Activated gamma-delta T cell treated with Interleukin-2 at 50 U/mL for 16 hours (primary cell): ENCODE data around the gene PPP1R36.
"Not testable (repeated sequence)": the region's sequence is repeated elsewhere in the genome, so short reads cannot be mapped to it uniquely, and the experiment has no call there.

ENCODE experiments used
- DNase-seq: peaks from one replicate; pipeline ENCODE4 v3.0.0-alpha.2; 2020

Gene PPP1R36

DNA sequence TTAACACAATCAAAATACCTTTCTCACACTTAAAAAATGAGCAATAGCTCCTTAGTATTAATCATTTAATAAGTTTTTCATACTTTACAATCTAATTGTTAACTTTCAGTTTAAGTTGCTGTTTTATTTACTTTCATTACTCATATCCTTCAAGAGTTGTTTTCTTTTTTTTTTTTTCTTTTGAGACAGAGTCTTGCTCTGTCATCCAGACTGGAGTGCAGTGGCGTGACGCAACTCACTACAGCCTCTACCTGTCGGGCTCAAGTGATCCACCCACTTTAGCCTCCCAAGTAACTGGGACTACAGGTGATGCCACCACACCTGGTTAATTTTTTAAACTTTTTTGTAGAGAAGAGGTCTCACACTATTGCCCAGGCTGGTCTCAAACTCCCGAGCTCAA is 29.1 kb upstream of the PPP1R36 start:
- DNase-seq: no peak

DNA sequence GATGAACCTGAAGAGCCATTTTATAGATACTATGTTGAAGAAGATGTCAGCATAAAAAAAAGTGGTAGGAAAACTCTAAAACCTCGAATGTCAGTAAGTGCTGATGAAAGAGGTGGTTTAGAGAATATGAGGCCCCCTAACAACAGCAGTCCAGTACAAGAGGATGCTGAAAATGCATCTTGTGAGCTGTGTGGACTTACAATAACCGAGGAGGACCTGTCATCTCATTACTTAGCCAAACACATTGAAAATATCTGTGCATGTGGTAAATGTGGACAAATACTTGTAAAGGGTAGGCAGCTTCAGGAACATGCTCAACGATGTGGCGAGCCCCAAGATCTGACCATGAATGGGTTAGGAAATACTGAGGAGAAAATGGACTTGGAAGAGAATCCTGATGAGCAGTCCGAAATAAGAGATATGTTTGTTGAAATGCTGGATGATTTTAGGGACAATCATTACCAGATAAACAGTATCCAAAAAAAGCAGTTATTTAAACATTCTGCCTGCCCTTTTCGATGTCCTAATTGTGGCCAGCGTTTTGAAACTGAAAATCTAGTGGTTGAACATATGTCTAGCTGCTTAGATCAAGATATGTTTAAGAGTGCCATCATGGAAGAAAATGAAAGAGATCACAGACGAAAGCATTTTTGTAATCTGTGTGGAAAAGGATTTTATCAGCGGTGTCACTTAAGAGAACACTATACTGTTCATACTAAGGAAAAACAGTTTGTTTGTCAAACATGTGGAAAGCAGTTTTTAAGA is 27.0 kb upstream of the PPP1R36 start:
- DNase-seq: no peak

DNA sequence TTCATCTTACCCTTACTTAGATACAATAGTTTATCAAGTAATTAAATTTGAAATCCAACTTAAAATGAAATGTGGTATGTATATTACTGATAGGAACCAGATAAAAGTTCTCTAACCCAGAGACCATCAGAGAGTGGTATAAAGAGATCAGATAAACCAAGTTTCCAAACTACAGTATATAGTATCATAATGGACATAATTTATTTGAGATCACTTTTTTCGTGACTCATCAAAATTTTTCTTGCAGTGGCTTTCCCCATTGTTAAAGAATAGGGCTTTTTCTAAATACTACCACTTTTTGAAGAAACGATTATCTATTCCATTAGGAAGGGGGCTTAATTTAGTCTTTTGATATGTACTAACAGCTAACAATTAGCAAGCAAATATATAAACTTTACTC is 24.4 kb upstream of the PPP1R36 start:
- no peak for DNase-seq

DNA sequence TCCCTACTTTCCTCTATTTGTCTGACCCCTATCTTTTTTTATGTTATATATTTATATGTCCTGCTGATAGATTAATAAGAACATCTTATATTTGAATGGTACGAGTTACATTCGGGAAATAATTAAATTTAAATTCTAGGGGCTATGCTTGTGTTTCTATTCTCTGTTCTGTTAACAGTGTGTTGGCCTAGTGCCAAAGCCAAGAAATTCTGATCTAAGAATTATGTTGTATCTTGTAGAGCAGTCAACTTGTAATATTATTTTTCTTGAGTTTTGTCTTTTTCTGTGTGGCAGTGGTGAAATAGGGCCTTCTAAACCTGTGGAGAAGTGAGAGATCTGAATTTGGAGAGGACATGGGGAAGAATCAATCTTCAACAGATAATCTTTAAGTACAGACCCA is 18.2 kb upstream of the PPP1R36 start:
- no peak for DNase-seq

DNA sequence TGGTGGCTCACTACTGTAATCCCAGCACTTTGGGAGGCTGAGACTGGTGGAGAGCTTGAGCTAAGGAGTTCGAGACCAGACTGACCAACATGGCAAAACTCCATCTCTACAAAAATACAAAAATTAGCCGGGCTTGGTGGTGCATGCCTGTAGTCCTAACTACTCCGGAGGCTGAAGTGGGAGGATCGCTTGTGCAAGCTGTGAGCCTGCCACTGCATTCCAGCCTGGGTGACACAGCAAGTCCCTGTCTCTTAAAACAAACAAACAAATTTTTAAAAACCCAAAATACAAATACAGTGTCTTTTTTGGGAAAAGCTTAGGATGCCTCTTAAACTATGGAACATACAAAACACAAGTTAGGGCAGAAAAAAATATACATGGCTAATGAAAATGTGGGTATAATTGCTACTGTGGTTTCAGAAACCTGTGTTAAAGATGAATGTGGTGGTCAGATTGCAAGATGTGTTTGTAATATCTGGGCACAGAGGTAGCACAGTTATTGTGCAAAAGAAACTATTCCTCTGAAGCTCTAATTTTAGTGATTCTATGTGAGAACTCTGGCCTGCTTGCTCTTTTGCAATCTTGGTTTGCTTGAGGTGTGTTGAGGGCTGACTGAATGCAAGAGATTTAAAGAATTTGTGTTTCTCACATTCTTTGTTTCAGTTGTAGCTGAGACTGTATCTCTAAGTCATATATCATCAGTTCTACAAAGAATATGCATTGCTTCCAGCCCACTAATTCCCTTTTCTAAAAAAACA is 13.1 kb upstream of the PPP1R36 start:
- DNase-seq: no peak

DNA sequence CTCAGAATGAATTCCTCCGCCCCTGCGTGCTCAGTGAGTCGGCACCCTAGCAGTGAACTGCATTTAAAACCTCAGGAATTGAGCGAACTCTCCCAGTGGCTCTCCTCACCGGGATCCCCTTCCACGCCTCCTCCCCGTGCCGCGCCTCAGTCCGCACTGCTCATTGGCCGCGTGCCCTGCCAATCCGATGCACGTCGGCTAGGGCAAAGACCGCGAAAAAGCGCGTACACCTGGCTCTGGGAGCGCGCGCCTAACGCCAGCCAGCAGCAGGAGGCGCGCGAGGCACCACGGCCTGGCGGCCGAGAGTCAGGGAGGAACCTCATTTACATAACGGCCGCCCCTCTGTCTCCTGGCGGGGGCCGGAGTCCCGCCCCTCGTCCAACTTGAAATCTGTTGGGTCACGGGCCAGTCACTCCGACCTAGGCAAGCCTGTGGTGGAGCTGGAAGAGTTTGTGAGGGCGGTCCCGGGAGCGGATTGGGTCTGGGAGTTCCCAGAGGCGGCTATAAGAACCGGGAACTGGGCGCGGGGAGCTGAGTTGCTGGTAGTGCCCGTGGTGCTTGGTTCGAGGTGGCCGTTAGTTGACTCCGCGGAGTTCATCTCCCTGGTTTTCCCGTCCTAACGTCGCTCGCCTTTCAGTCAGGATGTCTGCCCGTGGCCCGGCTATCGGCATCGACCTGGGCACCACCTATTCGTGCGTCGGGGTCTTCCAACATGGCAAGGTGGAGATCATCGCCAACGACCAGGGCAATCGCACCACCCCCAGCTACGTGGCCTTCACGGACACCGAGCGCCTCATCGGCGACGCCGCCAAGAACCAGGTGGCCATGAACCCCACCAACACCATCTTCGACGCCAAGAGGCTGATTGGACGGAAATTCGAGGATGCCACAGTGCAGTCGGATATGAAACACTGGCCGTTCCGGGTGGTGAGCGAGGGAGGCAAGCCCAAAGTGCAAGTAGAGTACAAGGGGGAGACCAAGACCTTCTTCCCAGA is 9.3 kb upstream of the PPP1R36 start, which contains the start of gene HSPA2:
Gene HSPA2, plus strand, starts transcription at position 534 of the 995 bp plus-strand sequence. Its CDS starts 109 bp downstream, at position 643.
- DNase-seq: peak; percentile 92

DNA sequence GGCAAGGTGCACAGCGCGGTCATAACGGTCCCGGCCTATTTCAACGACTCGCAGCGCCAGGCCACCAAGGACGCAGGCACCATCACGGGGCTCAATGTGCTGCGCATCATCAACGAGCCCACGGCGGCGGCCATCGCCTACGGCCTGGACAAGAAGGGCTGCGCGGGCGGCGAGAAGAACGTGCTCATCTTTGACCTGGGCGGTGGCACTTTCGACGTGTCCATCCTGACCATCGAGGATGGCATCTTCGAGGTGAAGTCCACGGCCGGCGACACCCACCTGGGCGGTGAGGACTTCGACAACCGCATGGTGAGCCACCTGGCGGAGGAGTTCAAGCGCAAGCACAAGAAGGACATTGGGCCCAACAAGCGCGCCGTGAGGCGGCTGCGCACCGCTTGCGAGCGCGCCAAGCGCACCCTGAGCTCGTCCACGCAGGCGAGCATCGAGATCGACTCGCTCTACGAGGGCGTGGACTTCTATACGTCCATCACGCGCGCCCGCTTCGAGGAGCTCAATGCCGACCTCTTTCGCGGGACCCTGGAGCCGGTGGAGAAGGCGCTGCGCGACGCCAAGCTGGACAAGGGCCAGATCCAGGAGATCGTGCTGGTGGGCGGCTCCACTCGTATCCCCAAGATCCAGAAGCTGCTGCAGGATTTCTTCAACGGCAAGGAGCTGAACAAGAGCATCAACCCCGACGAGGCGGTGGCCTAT is 8.3 kb upstream of the PPP1R36 start:
- peak; percentile 4 for DNase-seq

DNA sequence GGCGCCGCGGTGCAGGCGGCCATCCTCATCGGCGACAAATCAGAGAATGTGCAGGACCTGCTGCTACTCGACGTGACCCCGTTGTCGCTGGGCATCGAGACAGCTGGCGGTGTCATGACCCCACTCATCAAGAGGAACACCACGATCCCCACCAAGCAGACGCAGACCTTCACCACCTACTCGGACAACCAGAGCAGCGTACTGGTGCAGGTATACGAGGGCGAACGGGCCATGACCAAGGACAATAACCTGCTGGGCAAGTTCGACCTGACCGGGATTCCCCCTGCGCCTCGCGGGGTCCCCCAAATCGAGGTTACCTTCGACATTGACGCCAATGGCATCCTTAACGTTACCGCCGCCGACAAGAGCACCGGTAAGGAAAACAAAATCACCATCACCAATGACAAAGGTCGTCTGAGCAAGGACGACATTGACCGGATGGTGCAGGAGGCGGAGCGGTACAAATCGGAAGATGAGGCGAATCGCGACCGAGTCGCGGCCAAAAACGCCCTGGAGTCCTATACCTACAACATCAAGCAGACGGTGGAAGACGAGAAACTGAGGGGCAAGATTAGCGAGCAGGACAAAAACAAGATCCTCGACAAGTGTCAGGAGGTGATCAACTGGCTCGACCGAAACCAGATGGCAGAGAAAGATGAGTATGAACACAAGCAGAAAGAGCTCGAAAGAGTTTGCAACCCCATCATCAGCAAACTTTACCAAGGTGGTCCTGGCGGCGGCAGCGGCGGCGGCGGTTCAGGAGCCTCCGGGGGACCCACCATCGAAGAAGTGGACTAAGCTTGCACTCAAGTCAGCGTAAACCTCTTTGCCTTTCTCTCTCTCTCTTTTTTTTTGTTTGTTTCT is 7.6 kb upstream of the PPP1R36 start:
- DNase-seq: no peak

DNA sequence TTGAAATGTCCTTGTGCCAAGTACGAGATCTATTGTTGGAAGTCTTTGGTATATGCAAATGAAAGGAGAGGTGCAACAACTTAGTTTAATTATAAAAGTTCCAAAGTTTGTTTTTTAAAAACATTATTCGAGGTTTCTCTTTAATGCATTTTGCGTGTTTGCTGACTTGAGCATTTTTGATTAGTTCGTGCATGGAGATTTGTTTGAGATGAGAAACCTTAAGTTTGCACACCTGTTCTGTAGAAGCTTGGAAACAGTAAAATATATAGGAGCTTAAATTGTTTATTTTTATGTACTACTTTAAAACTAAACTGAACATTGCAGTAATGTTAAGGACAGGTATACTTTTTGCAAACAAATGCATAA is 6.9 kb upstream of the PPP1R36 start:
- no peak for DNase-seq

DNA sequence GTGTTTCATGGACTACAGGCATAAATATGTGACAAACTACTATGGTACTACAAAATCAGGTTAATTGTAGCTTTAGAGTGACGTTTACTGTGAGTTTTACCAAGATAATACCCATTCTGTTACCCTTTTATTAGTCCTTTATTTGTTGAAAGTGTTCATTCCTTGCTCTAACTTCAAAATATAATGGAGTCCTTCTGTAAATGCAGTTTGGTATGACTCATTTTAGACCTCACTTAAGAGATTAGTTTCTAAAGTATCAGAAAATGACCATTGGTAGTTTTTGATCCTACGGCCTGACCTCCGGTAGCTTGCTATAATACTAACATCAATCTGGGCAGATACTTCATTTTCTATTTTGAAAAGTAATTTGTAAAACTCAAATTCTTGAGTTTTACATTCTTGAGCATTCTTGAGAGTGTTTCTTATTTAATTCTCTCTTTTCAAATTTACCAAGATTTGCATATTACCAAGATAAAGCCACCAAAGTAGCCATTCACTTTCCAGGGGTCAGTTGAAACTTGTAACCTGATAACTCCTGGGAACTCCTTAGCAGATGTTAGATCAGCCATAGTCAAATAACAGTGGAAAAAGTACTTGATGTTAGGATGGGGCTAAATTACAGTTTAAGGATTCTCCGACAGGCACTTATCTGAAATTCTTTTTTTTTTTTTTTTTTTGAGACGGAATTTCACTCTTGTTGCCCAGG is 5.0 kb upstream of the PPP1R36 start:
- no peak for DNase-seq

DNA sequence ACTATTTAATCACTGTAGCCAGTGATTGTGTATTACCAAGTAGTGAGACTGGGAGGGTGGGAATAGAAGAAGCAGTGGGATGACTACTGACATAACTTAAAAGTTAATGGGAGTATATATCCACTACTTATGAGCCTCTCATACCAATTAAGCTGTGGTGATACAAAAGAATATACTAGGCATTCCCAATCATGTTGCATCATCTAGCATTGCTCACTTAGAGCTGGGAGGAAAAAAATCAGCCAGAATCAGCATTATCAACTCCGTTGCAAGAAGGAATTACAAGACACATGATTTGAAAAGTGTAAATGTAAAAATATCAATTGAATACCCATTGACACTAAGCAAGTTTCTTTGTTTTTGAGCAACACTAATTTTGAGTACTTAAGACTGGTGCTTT is 745 bp upstream of the PPP1R36 start:
- DNase-seq: no peak

DNA sequence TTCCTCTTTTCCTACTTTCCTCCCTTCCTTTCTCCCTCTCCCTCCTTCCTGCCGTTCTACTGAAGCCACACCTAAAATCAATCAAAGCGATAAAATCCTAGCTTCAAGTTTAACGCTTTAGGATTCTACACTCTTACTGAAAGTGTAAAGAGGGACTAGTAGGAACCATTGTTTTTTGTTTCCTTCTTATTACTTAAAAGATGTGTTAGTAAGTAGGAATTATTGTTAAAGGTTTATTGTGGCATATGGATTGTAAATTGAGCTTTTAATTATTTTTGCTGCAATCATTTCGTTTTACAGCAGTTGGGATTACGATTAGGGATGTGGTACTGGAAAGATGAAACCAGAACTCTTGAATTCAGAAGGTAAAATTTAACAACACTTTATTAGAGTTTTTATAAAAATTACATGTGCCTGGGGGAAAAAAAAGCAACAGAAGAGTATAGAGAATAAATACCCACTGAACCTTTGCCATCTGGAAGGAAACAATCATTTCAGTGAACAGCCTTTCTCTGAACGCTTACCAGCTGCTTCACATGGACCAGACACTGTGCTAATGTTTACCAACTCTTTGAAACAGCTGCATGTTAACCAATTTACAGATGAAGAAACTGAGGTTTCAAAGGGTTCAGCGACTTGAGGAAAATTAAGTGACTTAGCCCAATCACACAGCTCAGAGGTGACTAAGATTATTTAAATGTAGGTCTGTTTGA is 1.0 kb downstream of the PPP1R36 start:
- DNase-seq: no peak

DNA sequence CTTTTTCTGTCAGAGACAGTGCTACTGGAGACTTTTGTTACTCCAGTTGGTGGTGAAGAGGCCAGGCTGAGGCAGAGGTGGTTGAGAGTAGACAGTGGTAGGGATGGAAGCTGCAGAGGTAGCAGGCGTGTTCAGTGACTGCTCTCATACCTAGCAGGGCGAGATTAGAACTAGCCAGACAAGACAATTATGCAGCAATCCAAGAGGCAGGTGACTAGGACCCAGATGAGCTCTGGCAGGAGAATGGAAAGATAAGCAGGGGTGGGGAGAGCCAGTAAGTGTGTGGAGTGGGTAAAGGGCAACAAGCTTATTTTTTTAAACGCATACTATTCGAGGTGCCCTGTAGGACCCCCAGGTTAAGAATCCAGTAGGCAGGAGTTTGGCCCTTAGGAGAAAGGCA is 4.8 kb downstream of the PPP1R36 start:
- DNase-seq: no peak

DNA sequence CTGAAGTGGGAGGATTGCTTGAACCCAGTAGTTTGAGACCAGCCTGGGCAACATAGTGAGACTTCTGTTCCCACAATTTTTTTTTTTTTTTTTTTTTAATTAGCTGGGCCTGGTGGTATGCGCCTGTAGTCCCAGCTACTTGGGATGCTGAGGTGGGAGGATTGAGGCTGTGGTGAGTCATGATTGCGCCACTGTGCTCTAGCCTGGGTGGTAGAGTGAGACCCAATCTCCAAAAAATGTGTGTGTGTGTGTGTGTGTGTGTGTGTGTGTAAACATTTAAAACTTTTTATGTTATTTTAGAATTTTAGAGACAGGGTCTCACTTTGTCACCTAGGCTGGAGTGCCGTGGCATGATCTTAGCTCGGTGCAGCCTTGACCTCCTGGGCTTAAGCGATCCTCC is 6.8 kb downstream of the PPP1R36 start:
- DNase-seq: no peak

DNA sequence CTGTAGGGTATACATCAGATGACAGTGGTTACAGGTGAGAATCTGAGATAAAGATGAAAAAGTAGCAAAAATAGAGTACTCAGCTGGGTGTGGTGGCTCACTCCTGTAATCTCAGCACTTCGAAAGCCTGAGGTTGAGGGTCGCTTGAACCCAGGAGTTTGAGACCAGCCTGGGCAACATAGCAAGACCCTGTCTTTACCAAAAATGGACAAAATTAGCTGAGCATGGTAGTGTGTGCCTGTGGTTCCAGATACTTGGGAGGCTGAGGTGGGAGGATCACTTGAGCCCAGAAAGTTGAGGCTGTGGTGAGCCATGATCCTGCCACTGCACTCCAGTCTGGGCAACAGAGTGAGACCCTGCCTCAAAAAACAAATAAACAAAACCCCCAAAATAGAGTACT is 8.5 kb downstream of the PPP1R36 start:
- DNase-seq: not testable (repeated sequence)

DNA sequence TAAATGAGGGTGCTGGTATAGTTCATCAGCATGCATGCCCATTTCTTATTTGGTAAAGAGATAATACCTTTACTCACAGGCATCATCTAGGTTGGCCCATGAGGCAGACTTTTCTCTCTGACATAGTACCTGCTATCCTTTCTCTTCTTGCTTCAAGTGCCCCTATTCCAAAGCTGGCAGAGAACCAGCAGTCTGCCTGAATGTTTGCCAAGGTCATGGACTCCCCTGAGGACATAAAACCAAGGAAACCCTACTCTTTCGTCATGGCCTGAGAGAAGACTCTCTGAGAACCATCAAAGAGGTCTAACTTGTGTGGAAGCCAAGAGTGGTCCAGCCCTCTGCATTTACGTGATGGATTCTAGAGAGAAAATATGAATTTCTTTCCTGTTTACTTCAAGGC is 11.9 kb downstream of the PPP1R36 start:
- DNase-seq: no peak

DNA sequence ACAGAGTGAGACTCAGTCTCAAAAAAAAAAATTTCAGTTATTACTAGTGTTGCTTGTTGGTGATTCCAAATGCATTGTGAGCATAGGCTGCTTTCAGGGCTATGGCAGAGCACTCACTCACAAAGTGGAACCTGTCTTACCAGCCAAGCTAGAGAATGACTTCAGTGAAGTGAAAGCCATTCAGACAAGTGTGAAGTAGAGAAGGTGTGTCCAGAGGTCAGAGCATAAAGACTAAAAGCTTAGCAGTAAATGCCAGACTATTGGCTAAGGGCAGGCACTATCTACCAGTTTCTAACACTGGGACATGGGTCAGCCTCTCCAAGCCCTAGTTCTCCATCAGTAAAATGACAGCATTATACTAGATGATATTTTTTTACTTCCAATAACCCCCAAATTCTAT is 12.7 kb downstream of the PPP1R36 start:
- no peak for DNase-seq

DNA sequence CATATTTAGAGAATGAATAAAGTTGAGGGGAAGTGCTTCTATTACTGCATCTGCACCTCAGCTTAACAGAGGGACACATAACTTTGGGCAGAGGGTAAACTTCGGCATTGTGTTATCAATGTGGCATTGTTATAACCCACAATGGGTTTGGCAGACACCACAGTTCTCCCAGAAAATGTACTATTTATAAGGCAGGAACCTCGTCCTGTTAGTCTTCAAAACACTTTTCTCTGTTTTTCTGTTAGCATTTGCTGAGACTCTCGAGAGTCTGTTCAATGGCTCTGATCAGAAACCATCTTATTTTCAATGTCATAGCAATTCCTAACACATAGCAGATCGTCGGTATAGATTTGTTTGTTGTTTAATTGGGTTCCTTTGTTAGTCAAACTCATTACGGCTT is 13.9 kb downstream of the PPP1R36 start:
- DNase-seq: no peak

DNA sequence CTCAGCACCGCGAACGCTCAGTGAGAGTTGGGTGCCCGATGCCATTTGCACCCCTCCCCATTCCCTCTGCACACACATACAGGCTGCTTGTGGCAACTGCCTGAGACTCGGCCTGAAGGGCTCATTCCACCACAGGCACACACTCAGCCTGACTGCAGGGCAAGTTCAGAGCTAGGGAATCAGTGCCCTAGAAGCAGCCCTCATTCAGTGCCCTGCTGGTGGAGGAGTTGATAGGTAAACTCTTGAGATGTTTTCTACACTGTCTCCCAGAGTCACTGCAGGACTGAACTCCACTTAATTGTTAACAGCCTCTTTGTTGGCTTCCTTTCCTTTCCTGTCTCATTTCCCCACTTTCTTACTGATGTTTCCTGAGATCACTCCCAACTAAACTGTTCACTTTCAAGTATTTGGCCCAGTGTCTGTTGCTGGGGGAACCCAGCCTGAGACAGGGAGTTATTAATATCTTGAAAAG is 16.9 kb downstream of the PPP1R36 start:
- no peak for DNase-seq

DNA sequence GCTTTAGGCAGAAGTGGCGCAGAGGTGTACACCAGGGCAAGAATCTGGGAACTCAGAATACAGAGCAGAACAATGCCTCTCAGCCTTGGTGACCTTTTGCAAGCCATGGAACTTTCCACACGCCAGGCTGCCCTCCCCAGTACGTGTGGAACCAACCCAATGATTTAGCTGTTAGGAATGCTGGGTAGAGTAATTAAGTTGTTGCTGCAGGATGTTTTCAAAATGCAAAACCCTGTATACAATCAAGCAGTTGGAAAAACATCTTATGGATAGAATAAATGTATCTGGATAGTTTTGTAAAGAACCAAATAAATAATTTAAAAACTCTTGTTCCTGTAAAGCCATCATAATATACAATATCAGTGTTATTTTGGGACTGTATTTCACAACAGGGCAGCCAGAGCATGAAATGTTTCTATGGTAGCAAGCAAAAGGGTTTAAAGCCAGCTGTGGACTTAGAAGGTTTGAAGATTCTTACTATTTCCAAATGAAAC is 19.4 kb downstream of the PPP1R36 start:
- DNase-seq: no peak
